Natural killer cell (primary cell): ENCODE data around the gene SPTLC3. TPM values are rescaled to one million over a fixed set of nuclear protein-coding genes. Genes with fewer than 3 reads are reported as not detected.

ENCODE experiments used
- ATAC-seq, 3 donors: fragments of 150-1000 bp in 2 of 3; fragments of 200-7000 bp in 1 of 3; cut with Tn5 transposase; 1 replicate in 1 of 3; 2 replicates in 2 of 3; pipeline ENCODE4 v1.10.0; 2021; ENCODE audit warnings: mild to moderate bottlenecking in 2 of 3, moderate library complexity in 2 of 3
- DNase-seq, 2 donors: peaks; one replicate each; pipeline versions ENCODE4 v3.0.0 to v3.0.0-alpha.2; 2013 to 2021; ENCODE audit warnings: mixed read lengths in 1 of 2
- H3K27ac ChIP-seq: one replicate; pipeline ENCODE4 v1.5.1; 2013; ENCODE audit warnings: mild to moderate bottlenecking, low read length
- H3K27me3 ChIP-seq: one replicate; pipeline ENCODE4 v1.6.1; 2013; ENCODE audit warnings: low read length; ENCODE audit not compliant: control insufficient read depth, insufficient read depth
- H3K36me3 ChIP-seq: one replicate; pipeline ENCODE4 v1.6.1; 2013; ENCODE audit warnings: low read length; ENCODE audit not compliant: control insufficient read depth, insufficient read depth
- H3K4me1 ChIP-seq: one replicate; pipeline ENCODE4 v1.6.1; 2013; ENCODE audit warnings: low read length; ENCODE audit not compliant: control insufficient read depth, insufficient read depth
- H3K4me3 ChIP-seq: one replicate; pipeline ENCODE4 v1.5.1; 2013; ENCODE audit warnings: low read length
- H3K9me3 ChIP-seq: one replicate; pipeline ENCODE4 v1.6.1; 2013; ENCODE audit warnings: low read length; ENCODE audit not compliant: control insufficient read depth, insufficient read depth
- H3K27ac Mint-ChIP-seq, 2 donors: one replicate each; pipeline ENCODE4 v1.8.0; 2022; ENCODE audit warnings: mild to moderate bottlenecking in 2 of 2, mixed read lengths in 2 of 2, moderate library complexity in 1 of 2
- H3K27me3 Mint-ChIP-seq, 2 donors: one replicate each; pipeline ENCODE4 v1.8.0; 2022; ENCODE audit warnings: low read depth in 2 of 2, mixed read lengths in 2 of 2
- H3K36me3 Mint-ChIP-seq: one replicate; pipeline ENCODE4 v1.8.0; 2022; ENCODE audit warnings: mixed read lengths
- H3K4me1 Mint-ChIP-seq, 2 donors: one replicate each; pipeline ENCODE4 v1.8.0; 2022; ENCODE audit warnings: mixed read lengths in 2 of 2
- H3K4me3 Mint-ChIP-seq: one replicate; pipeline ENCODE4 v1.8.0; 2022; ENCODE audit warnings: mild to moderate bottlenecking, moderate library complexity, mixed read lengths
- H3K9me3 Mint-ChIP-seq, 2 donors: one replicate each; pipeline ENCODE4 v1.8.0; 2022; ENCODE audit warnings: mixed read lengths in 2 of 2
- WGBS: methylation state at CpG from one replicate; pipeline ENCODE4 v1.1.7; 2013; ENCODE audit warnings: missing lambda C conversion rate; ENCODE audit not compliant: insufficient coverage; 5-methylcytosine and 5-hydroxymethylcytosine counted together
- intact Hi-C: fragments of 100-400 bp; cut with micrococcal nuclease; formaldehyde crosslinking; loops from one replicate; pipeline ENCODE4 v1.14.2; 2022
- total RNA-seq, 4 donors: library from RNA; stranded (reverse); fragments of 120-200 nt in 1 of 4; gene quantifications; one replicate each; pipeline versions ENCODE4 v1.2.3 to v1.2.4, GENCODE V29; 2013 to 2022
- TF ChIP-seq, protein P1 (sequence below): fragments of 200-600 bp; IDR thresholded peaks from one replicate; pipeline ENCODE4 v1.8.0; 2022; ENCODE audit warnings: antibody characterized with exemption

Gene SPTLC3
- total RNA-seq, 3 donors from 2014 or later (not counting 1 experiment from before 2014, with no cell fraction given): 1.5 to 4.6 (median 1.9) TPM

GRCh38 chr20:13031751-13032150, 23.0 kb downstream of the SPTLC3 start:
- DNase-seq (no peak), ATAC-seq (no peak)
- Mint-ChIP-seq H3K36me3 (no peaks in the 10 kb centered on the region), H3K4me3 (no peak overlapping the region), H3K27me3 (no peaks in the 10 kb centered on the region), H3K27ac (no peak overlapping the region), H3K9me3 (no peaks in the 10 kb centered on the region), H3K4me1 (peaks cover 0 to 7% of the 10 kb centered on the region in 2 donors)
- Histone ChIP-seq H3K36me3 (no peaks in the 10 kb centered on the region), H3K27ac (no peak overlapping the region), H3K4me1 (no peaks in the 10 kb centered on the region), H3K4me3 (no peak overlapping the region), H3K27me3 (no peaks in the 10 kb centered on the region), H3K9me3 (no peaks in the 10 kb centered on the region)
- WGBS: 96% methylated on average over 3 of the region's 4 CpGs
- TF ChIP-seq, protein P1, sequence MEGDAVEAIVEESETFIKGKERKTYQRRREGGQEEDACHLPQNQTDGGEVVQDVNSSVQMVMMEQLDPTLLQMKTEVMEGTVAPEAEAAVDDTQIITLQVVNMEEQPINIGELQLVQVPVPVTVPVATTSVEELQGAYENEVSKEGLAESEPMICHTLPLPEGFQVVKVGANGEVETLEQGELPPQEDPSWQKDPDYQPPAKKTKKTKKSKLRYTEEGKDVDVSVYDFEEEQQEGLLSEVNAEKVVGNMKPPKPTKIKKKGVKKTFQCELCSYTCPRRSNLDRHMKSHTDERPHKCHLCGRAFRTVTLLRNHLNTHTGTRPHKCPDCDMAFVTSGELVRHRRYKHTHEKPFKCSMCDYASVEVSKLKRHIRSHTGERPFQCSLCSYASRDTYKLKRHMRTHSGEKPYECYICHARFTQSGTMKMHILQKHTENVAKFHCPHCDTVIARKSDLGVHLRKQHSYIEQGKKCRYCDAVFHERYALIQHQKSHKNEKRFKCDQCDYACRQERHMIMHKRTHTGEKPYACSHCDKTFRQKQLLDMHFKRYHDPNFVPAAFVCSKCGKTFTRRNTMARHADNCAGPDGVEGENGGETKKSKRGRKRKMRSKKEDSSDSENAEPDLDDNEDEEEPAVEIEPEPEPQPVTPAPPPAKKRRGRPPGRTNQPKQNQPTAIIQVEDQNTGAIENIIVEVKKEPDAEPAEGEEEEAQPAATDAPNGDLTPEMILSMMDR: no peak
- intact Hi-C loops: no loop called here

- DNase-seq (no peak), ATAC-seq (no peak)
- no peaks in the 10 kb centered on the region for H3K9me3 Mint-ChIP-seq
- H3K36me3 Mint-ChIP-seq: peaks cover 7% of the 10 kb centered on the region
- H3K36me3 ChIP-seq: no peaks in the 10 kb centered on the region
- H3K4me1 Mint-ChIP-seq: peaks cover 0 to 7% of the 10 kb centered on the region in 2 donors
- H3K4me3 ChIP-seq: no peak overlapping the region
- TF ChIP-seq, protein P1: no peak
- H3K27ac ChIP-seq: no peak overlapping the region
- H3K27me3 ChIP-seq: no peaks in the 10 kb centered on the region
- H3K4me3 Mint-ChIP-seq: no peak overlapping the region
- H3K9me3 ChIP-seq: no peaks in the 10 kb centered on the region
- no peaks in the 10 kb centered on the region for H3K4me1 ChIP-seq
- H3K27me3 Mint-ChIP-seq: no peaks in the 10 kb centered on the region
- intact Hi-C loops: no loop called here
- no peak overlapping the region for H3K27ac Mint-ChIP-seq
These were observed 25.3 kb downstream of the SPTLC3 start for GRCh38 chr20:13034115-13034514.

DNA sequence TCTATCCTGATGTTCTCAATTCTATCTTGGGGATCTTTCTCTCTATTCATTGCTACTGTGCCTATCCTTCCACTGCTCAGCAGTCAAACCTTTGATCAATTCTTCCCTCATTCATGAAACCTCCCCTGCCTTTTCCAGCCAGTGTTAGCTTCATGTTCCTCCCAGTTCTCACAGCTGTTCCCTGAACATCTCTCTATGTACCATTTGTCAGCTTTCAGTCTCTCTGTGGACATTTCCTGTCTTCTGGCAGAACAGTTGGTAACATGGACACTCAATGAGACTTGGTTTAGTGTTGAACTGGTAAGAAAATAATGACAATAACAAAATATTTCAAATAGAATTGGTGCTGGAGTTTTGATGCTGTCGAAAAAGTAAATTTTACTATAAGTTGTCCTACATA, 26.2 kb downstream of the SPTLC3 start:
- H3K9me3 Mint-ChIP-seq: no peaks in the 10 kb centered on the region
- intact Hi-C loops: no loop called here
- Histone ChIP-seq H3K36me3 (no peaks in the 10 kb centered on the region), H3K27ac (no peak overlapping the region), H3K9me3 (no peaks in the 10 kb centered on the region), H3K27me3 (no peaks in the 10 kb centered on the region), H3K4me3 (no peak overlapping the region), H3K4me1 (no peaks in the 10 kb centered on the region)
- no peaks in the 10 kb centered on the region for H3K27me3 Mint-ChIP-seq
- H3K4me3 Mint-ChIP-seq: no peak overlapping the region
- DNase-seq (no peak), ATAC-seq (no peak)
- H3K27ac Mint-ChIP-seq: no peak overlapping the region
- WGBS: no CpG with 5 or more reads among the region's 1 CpG
- H3K36me3 Mint-ChIP-seq: peaks cover 7% of the 10 kb centered on the region
- TF ChIP-seq, protein P1: no peak
- H3K4me1 Mint-ChIP-seq: peaks cover 0 to 7% of the 10 kb centered on the region in 2 donors

DNA sequence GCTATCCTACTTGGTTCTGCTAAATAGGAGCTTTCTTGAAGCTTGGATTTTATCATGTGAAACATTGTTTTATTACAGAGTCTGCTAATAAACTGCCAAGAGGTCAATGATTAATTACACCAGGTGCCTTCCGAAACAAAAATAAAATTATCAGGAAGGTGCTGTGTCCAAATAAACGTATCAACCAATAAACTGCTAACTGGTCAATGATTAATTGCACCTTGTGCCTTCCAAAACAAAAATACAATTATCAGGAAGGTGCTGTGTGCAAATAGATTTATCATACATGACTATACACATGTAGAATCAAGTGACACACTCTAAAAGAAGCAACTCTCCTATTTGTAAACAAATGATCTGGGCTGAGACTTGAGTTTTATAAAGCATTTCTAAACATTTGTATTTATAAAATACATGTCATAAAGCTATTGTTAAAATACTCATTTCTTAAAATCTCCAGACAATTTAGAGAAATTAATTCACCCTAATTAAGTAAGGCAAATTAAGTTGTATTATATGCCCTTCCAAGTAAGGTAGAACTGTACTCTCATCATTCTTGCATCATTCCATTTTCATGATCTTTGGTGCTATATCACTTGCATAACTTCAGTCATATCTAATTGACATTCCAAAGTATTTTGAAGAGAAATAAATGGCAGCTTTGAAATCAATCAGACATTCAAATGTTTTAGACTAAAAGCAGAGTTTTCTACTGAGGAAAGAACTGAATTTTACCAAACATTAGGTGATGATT, 26.8 kb downstream of the SPTLC3 start:
- H3K27ac ChIP-seq: no peak overlapping the region
- H3K4me3 ChIP-seq: no peak overlapping the region
- Mint-ChIP-seq H3K9me3 (no peaks in the 10 kb centered on the region), H3K4me3 (no peak overlapping the region), H3K27me3 (no peaks in the 10 kb centered on the region), H3K4me1 (peaks cover 0 to 3% of the 10 kb centered on the region in 2 donors), H3K36me3 (peaks cover 7% of the 10 kb centered on the region), H3K27ac (no peak overlapping the region)
- ATAC-seq: no peak
- H3K27me3 ChIP-seq: no peaks in the 10 kb centered on the region
- DNase-seq: no peak
- no peaks in the 10 kb centered on the region for H3K4me1 ChIP-seq
- TF ChIP-seq, protein P1: no peak
- no peaks in the 10 kb centered on the region for H3K9me3 ChIP-seq
- no peaks in the 10 kb centered on the region for H3K36me3 ChIP-seq
- whole genome bisulfite sequencing: 71% methylated on average over 2 of the region's 2 CpGs
- intact Hi-C loops: no loop called here
